AG08395 (cell line): Measurements from ENCODE around the gene MYO3B.
"Not testable (repeated sequence)": the region's sequence is repeated elsewhere in the genome, so short reads cannot be mapped to it uniquely, and the experiment has no call there.

ENCODE experiments used
- DNase-seq: peaks from one replicate; pipeline ENCODE4 v3.0.0; 2012; ENCODE audit warnings: mixed read lengths, low spot score

The MYO3B gene

DNA sequence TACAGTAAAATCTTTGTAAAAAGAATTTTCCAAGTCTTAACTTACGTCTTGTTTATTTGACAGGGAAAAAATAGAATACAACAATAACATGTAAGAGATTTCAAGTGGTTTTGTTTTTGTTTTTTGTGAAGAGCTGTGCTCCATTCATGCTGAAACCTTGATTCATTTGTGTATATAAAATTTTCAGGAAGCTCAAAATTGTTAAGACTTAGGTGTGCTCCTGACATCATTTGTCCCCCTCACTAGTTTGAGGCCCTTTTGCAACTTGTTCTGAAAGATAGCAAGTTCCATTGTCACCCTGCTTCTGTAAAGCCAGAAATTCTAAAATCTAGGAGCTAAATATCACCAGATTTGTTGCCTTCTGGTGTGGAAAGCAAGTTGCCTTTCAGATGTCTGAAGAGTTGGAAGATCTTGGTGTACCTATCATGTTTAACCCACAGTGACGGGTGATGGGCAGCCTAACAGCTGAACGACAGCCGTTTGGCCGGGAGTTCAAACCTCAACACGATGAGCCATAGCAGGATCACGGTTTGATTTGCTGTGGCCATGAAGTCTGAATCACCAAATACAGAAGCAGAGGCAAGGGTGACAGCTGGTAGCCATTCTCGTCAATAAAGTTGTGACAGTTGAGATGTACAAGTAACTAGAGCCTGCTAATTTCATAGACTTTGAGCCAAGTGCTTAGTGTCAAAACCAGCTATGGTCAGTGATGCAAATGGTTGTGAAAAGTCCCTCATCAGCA lies 331.7 kb downstream of the MYO3B start:
- no peak for DNase-seq

DNA sequence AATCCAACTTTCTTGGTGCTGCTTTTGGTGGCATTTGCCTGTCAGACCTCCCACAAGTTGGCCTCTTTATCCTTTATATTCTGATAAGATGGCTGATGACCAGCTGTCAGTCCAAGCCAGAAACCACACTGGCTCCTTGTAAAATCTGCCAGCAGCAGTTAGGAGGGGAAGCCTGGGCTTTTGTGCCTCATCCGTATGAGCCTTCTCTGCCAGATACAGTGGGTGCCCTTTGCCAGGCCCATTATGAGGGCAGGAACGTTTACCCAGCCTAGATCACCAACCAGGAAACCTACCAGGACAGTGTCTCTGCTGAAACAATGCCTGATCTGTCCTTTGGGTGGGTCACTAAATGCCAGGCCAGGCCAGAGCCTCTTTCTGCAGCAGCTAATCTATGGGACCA lies 334.3 kb downstream of the MYO3B start:
- no peak for DNase-seq

DNA sequence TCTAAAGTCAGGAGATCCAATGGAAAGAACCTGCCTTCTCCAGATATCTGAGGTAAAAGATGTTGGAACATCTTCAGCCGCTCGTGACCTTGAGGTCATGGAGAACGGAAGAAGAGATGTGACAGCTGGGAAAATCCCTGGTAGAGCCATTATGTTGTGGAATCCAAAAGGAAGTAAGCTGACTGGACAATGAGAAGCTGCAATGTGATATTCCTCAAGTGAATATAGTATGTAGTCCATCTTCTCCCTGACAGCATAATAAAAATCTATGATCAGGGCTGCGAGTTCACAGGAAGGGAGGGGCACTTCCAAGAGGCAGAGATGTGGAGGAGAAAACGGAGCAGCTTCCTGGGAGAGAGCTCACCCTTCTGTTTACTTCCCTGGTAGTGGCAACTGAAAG lies 336.2 kb downstream of the MYO3B start:
- no peak for DNase-seq

DNA sequence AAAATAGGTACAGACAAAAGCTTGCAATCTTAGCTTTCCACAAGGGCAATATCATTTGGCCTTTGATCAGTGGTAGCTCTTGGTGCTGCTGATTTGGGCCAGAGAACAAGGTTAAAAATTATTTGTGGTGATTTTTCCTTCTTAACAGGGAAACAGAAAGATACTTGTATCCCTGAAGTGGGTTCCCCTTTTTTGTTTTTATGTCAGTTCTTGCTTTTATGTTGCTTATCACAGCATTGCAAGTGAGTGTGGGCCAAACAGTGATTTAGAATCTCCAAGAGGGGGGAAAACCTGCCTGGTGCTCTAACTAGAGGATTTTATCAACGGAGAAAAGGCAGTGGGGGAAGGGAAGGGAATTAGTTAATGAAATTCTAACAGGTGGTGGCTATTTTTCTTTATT lies 339.6 kb downstream of the MYO3B start:
- DNase-seq = no peak

DNA sequence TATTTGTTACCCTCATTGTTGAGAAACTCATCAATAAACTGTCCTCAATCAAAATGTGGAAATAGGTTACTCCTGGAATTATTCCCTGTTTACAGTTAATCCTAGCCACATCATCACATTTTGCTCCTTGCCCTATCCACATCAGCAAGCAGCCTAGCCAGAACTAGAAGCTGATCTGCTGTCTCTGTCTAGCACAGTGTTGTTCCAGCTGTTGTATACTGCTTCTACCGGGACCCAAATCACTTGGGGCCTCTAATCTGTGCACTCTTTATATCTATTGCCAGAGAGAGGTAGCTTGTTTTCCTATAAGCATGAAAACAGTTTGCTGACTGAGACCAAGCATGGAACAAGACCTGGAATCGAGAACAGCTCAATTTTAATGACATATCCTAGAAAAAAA lies 341.0 kb downstream of the MYO3B start:
- no peak for DNase-seq

DNA sequence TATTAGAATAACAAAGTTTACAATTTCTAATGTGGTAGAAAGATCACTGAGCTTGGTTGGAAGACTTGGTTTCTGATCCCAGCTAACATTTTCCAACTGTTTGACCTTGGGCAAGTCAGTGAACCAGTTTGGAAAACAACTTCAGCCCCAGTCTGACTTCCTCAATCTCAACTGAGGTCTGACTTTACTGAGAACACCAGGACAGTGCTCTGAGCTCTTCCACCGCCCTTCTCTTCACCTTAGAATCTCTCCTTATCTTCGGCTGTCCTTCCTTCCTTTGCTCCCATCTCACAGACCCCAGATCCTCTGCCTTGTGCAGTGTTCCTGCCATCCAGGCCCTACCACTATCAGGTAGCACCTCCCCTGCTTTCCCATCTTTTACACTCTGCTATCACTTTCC lies 343.4 kb downstream of the MYO3B start:
- no peak for DNase-seq

DNA sequence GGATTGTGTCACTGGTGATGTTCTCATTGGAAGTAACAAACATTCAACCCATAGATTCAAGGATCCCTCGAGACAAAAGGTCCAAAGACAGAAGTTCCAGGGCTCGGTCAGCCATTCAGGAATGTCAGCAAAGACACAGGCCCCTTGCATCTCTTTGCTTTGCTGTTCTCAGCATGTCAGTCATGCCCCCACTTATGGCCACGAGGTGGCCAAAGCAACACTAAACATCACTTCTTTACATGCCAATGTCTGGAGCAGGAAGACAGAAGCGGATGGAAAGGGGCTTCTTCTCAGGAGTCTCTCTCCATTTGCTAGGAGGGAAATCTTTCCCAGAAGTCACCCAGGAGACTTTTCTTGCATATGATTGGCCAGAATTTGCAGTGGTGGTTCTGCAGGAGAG lies 345.6 kb downstream of the MYO3B start:
- DNase-seq = no peak

DNA sequence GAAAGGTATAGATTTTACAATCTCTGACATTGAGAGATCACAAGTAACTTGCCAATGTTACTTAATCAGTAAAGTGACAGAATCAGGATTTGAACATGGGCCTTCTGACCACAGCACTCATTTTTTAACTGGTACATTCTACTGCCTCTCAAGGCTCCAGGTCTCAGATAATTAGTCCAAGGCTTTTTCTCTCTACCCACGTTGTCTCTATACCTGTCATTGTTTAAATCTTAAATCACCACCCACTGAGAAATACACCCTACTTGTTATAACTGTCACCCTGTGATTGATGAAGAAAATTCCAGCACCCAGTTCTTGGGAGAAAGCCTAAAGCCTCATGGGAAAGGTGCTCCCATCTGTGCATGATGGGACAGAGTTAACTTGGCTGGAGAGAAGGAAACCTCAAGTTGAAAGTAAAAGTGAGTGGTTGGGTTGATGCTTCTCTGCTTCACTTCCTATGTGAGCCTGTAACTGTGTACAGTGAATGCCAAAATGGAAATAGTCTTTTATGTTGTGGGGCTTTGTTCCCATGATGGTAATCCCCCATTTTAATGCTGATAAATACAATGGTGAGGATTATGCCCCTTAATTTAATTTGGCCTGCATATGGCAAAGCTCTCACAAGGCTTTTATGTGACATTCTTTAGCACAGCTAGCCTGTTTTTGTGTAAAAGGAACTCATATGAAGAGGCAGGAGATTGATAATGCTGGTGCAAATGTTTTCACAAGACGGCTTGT lies 347.1 kb downstream of the MYO3B start:
- DNase-seq = no peak

DNA sequence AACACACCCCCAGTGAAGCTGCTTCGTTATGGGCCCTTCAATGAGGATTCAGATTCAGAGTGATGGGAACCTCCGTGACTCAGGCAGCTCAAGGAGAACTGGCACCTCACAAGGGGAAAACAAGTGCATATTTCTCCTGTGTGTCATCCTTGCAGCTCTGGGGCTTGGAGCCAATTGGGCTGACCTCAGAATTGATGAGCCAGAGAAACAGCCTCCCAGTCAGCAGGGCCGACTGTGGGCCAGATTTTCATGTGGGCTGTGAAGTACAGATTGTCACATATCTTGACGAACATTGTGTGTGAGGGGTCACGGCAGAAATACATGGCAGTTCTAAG lies 347.6 kb downstream of the MYO3B start:
- DNase-seq = peak; percentile 96

DNA sequence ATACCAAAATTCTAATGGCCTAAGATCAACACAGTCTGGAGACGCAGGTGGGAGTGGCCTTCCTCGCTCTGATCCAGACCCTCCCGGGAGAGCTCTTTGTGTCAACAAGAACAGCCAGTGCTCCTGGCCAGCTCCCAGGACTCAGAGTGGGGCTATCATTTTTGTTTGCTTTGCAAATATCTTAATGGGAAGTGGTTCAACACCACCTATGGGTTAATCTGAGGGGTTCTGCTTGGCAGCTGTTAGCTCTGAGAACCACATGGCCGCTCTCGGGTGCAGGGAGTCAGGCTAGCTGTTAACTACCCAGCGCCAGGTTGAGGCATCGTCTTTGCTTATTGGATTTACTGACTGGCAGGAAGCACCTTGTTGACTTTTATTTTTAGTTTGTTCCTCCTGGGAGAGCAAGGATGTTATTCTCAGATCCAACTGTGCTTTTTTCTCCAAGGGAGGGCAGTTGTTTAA lies 352.4 kb downstream of the MYO3B start:
- no peak for DNase-seq

DNA sequence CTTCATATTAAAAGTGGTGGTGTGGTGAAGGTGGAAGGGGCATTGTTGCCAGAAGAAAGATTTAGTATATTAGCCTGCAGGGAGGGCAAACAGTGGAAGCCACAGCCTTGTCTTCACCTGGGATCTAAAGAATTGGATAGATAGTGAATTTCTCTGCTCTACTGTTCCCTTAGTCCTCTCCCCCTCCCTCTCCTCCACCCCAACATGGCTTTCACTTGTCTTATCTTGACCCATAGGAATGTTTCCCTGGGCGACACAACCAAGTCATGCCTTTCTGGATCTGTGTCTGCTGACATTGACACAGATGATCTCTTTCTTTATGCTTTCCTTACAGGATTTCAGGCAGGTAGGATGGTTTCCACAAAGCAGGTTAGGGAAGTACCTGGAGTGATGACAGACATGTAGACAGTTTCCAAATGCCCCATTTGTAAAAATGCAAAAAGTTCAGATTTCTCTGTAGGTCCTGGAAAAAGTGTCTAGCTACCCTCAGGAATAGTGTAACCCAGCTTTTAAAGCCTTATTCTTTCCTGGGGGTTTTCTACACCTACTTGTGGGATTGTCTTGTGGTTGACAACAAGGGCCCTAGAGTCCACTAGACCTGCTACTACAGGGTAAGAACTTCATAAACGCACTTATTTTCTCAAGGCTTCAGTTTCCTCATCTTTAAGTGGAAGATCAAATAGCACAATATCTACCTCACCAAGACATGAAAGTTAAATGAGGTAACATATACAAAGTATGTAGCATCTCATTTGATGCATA lies 353.0 kb downstream of the MYO3B start:
- no peak for DNase-seq

DNA sequence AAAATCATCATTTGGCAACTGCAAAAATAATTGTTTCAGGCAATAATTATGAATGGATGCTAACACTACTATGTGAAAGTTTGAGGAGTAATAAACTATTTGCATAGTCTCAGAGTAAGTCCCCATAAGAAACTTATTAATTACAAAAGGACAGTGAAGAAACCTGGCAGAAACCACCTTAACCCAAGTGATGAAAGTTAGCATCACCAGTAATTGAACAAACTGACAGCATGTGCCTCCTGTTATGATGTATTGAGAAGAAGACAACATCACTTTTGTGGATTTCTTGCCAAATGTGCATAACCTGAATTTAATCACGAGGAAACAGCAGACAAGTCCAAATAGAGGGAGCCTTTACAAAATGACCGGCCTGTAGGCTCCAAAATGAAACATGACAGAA lies 353.9 kb downstream of the MYO3B start:
- no peak for DNase-seq

DNA sequence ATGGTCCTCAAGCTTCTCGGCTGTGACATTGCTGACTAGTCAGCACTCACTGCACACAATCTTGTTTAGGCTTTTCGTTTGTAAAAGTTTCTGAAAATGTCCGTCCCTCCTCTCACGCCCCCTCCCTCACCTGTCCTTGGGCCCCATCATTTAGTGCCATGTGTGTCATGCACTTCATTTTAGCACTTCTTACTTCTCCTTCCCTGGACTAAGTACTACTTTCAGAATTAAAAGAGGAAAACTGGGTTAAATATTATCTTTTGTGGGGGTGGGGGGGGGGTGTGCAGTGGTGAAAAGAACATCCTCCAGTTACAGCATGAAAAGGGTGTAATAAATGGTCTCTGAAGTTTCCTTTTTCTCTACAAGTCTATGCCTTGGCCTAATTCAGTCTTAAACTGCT lies 355.2 kb downstream of the MYO3B start:
- DNase-seq = no peak

DNA sequence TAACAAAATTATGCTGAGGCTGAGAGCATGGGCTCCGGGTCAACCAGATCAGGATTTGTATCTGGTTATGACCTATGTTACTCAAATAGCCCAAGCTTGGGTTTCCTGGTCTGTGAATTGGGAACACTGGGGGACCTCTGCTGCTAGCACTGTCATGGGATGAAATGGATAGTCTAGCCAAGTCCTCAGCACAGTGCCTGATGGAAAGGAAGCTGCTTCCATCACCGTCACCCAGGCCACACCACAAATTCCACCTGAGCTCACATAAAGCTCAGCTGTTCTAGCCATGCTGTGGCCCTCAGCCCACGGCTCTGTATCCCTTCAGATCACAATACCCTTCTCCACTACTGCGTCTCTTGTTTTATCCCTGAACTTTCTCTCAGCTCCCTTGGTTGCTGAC lies 357.6 kb downstream of the MYO3B start:
- no peak for DNase-seq

DNA sequence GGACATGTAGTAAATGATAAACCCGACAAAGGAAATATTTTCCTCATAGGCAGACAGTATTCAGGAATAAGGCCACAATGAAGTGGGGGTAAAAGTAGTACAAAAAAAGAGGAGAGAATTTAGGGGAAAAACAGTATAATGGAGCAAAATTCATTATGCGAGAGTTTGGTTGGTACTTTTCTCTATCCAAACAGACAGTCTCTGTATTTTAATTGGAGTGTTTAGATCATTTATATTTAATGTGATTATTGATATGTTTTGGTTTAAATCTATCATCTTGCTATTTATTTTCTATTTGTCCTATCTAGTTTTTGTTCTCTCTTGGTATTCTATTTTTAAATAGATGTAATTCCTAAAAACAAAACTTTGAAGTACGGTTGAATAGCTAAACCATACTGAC lies 366.9 kb downstream of the MYO3B start:
- DNase-seq = no peak

DNA sequence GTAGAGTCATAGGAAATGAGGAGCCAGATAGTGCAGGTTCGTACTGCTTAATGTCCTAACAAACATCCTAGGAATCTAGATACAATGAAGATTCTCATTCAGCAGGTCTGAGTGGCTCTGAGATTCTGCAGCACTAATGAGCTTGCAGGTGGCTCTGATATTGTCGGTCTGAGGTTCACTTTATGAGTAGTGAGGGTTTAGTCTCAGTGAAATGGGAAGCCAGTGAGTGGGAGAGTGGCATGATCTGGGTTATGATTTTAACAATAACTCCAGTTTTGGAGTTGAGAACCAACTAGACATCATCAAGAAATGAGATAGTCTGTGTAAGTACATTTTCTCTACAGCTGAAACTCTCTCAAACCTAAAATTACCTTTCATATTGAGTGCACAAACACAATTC lies 370.4 kb downstream of the MYO3B start:
- no peak for DNase-seq

DNA sequence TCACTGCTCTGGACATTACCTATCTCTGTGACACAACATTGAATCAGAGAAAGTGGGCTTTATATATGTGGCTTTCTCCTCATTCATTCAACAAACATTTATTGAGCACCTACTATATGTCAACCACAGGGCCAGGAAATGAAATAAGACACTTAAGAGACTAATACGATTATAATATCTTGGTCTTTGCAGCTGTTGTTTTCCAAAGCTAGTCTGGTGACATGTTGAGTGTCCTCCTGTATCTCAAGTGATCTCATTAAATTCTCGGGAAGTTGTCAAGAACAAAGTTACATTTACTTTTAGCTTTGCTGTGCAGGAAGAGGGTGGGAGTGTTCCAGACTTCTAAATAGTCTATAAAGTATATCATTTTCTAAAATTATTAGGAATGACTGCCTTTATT lies 372.6 kb downstream of the MYO3B start:
- no peak for DNase-seq

DNA sequence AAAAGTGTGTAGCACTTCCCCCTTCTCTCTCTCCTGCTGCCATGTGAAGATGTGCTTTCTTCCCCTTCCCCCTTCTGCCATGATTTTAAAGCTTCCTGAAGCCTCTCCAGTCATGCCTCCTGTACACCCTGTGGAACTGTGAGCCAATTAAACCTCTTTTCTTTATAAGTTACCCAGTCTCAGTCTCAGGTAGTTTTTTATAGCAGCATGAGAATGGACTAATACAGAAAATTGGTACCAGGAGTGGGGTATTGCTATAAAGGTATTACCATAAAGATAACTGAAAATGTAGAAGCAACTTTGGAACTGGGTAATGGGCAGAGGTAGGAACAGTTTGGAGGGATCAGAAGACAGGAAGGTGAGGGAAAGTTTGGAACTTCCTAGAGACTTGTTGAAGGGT lies 374.0 kb downstream of the MYO3B start:
- not testable (repeated sequence) for DNase-seq

DNA sequence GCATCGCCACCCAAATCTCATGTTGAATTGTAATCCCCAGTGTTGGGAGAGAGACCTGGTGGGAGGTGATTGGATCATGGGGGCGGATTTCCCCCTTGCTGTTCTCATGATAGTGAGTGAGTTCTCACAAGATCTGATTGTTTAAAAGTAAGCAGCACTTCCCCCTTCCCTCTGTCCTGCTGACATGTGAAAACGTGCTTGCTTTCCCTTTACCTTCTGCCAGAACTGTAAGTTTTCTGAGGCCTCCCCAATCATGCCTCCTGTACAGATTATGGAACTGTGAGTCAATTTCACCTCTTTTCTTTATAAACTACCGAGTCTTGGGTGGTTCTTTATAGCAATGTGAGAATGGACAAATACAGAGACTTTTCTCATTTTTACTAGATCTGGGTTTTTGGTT lies 375.8 kb downstream of the MYO3B start:
- no peak for DNase-seq

DNA sequence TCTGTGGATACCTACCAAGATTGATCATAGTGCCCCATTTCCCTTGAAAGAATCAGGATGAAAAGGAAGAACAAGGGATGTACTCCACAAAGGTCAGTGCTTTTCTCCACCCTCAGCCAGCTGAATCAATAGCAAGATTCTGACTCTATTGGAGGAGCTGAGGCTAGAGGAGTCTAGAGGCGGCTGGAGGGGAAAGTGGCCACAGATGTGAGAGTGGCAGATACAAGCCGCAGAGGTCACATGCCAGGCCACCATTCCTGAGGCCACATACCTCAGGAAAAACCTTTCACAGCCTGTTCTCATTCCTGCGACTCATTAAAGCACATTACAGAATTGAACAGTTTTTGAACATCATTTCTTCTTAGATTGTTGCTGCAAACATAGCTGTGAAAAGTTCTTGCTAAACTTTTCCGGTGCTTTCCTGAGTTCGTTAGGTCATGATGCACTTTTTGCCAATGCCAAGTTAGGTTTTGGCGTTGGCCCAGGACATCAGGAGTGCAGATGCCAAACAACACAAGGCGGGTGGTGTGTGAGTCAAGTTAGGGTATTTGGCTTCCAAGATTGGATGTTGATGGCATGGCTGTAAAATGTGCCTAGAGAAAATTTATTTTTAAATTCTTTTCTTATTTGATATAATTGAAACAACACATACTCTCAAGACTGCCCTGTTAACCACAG lies 376.5 kb downstream of the MYO3B start:
- peak; percentile 76 for DNase-seq

DNA sequence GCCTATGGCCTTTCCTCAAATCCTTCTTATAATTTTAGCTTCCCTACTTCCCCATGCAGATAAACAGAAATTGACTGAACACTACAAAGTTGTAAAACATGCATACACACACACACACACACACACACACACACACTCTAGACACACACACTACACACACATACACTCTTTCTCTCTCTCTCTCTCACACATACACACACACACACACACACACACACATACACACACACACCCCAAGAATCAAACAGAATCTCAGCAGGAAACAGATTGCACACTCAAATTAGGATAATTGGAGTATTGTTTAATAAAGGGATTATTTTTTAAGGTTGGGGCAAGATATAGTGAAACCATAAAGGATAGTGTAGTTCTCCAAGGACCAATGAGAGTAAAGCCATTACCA lies 385.0 kb downstream of the MYO3B start:
- DNase-seq = no peak

DNA sequence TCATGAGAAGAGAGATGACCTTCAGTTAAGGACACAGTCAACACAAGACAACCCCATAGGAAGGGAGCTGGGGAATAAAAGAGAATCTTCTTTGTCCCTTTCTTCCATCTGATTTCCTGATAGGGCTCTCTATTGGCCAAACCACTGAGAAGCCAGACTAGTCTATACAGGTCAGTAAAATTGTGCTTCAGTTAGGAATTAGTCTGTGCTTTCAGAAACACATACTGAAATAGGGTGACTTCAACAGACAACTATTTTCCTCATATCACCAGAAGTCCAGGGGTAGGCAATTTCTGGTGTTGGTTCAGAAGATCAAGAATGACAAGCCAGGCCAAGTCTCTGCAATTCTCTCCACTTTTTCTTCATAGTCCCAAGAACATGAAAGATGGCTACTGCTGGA lies 385.5 kb downstream of the MYO3B start:
- no peak for DNase-seq

DNA sequence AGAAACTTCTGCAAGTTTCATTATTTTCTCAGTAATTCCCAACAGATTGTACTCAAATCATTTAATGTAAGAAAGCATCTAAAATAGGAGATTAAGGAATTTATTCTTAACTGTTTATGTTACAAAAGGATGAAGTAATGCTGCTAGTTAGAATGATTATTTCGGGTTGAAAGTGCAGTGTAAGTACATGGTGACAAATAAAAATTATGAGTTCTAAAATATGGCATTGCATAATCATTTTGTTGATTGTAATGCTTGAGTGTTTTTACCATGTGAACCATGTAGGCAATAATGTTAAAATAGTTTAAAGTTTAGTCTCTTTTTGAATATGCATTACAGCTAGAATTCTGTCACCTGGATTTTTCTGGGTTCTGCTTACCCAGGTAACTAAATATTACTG lies 388.2 kb downstream of the MYO3B start:
- no peak for DNase-seq
